Stimulated activated CD4-positive, alpha-beta T cell treated with anti-CD3 and anti-CD28 coated beads, Interleukin-12 subunit alpha, Interleukin-12 subunit beta, amount 100 ng/mL, for 24 hours (primary cell): ENCODE results near the gene SUPT3H.
"Not testable (repeated sequence)": the region's sequence is repeated elsewhere in the genome, so short reads cannot be mapped to it uniquely, and the experiment has no call there.

Experiments
- DNase-seq, 2 experiments: peaks; one replicate each; pipeline ENCODE4 v3.0.0-alpha.2; 2020; ENCODE audit warnings: low read depth in 2 of 2

Gene SUPT3H

DNA sequence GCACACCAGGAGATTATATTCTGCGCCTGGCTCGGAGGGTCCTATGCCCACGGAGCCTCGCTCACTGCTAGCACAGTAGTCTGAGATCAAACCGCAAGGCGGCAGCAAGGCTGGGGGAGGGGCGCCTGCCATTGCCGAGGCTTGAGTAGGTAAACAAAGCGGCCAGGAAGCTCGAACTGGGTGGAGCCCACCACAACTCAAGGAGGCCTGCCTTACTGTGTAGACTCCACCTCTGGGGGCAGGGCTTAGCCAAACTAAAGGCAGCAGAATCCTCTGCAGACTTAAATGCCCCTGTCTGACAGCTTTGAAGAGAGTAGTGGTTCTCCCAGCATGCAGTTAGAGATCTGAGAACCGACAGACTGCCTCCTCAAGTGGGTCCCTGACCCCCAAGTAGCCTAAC is 477.4 kb downstream of the SUPT3H start:
- not testable (repeated sequence) for DNase-seq

DNA sequence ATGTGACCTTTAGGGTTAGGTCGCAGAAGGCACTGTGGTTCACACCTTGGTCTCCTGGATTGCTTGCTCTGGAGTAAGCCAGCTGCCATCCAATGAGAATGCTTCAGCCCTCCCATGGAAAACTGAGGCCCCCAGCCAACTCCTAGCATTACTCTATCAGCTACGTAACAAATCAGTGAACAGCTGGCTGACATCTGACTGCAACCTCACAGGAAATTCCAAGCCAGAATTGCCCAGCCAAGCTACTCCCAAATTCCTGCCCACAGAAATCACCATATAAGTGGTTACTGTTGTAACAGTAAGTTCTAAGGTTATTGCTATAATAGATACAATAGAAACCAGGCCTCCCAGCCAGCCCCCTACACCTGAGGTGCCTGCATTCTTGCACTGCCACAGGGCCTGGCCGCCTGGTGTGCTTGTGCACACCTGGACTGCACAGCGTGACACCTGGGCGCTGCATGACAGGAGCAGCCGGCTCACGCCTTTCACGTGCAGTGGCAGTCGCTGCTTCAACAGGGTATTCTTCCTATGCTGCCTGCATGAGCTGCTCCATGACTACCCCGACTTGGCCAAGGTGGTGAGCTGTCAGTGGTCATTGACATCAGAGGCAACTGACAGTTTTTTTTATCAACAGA is 479.3 kb downstream of the SUPT3H start:
- no peak for DNase-seq

DNA sequence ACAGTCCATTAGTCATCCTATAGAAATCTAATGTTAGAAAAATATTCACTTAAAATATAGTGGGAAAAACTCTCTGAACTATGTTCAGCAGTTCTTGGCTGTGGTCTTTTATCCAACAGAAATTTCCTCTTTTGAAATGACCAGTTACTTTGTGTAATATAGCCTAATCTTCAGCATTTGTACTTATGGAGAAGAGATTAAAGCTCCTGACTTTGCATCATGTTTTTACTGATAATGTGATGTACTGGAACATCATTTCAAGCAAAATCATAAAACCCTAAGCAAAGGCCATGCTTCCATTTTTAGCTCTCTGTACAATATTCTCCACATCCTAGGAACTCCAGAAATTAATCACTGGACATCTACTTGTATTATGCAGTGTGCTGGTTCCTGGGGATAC is 480.4 kb downstream of the SUPT3H start:
- no peak for DNase-seq

DNA sequence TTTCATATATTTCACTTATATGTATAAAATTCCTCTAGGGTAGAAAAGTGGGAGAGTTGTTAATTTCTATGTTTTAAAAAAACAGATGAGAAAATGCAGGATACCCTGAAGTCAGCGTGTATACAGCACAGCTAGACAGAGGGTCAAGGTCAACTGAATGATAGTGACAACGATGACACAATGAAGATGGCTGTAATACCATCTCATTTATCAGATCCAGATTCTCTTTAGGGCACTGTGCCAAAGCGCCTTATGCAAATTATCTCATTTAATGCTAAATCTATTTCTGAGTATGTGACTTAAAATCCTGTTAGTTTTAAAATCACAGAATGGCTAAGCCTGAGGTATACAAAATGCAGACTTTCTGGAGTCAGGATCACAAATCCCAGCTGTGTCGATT is 481.0 kb downstream of the SUPT3H start:
- no peak for DNase-seq

DNA sequence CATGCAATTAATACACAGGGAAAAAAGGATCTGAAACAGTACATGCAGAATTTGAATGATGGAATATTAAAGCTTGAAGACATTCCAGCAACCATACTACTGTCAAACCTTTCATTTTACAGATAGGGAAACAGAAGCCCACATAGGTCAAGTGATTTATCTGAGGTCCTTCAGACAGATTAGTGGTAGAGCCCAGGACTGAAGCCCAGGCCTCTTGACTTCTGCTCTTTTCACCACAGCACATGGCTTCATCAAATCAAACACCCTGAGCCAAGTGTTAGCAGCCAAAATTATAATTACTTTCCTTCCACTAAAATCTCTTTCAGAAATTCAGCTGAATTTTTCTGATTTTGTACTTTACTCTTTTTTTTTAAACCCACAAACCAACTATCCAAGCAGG is 485.2 kb downstream of the SUPT3H start:
- DNase-seq: no peak

DNA sequence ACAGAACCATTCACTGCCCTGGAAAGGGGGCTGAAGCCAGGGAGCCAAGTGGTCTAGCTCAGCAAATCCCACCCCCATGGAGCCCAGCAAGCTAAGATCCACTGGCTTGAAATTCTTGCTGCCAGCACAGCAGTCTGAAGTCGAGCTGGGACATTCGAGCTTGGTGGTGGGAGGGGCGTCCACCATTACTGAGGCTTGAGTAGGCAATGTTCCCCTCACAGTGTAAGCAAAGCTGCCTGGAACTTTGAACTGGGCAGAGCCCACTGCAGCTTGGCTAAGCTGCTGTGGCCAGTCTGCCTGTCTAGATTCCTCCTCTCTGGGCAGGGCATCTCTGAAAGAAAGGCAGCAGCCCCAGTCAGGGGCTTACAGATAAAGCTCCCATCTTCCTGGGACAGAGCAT is 498.7 kb downstream of the SUPT3H start:
- not testable (repeated sequence) for DNase-seq

DNA sequence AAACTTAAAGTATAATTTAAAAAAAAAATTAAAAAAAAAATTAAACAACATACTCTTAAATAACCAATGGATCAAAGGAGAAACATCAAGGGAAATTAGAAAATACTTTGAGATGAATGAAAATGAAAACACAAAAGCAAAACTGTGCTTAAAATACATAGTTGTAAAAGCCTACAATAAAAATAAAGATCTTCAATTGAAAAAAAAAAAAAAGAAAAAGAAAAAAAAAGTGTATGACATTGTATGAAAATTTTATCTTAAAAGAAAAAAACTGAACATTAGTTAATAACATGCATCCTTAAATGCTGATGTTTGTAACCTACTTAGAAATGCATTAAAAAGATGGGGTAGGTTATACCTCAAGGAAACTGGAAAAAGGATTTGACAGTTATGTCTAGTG is 501.1 kb downstream of the SUPT3H start:
- DNase-seq: not testable (repeated sequence)

DNA sequence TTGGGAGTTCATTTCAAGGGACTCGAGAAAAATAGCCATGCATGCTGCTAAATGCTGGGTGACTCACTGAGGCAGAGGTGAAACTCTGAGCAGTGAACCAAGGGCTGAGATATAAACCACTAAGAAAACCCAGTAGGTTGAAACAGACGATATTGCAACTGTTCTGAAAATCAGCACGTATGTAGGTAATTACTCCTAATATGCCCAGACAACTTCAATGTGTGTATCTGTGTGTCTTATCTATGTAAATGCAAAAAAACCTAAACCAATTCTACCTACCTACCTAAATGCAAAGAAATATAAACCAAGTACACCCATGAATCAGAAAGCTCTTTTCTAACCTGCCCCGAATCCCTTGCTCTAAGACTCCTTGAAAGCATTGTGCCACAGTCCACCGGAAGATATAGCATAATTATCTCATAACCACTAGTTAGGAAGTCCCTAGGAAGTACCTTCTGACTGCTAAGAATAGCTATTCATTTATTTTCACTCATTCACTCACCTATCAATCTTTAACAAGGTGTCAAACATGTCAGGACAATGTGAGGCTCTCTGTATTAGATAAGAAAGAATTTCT is 508.3 kb downstream of the SUPT3H start:
- no peak for DNase-seq

DNA sequence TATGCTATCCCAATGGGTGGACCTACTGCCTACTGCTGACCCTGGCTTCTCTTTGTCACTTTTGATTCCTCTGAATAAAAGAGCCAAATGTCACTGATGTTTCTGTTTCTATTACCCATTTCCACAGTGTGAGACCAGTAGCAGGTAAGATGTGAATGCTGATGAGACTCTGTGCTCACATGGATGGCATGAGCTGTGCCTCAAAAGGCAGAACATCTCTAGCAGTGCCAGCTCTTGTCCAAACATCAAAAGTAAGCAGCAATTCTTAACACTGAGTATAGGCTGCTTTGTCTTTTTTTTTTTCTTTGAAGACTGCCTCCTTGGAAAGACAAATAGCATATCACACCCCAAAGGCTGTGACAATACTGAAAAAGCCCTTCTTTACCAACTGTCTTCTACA is 508.8 kb downstream of the SUPT3H start:
- no peak for DNase-seq

DNA sequence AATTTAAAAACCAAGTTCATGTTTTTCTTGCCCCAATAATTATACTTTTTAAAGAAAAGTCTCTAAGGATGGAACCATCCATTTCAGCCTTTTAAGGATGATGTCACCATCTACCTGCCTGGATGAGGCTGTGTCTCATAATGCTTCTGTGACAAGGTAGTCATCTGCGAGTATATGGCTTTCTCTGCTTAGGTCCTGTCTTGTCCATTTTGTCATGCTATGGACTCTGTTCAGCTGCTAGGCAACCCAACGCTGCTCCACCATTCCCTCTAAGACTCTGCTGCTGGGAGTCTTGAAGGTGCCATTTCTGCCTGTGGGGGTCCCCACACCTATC is 509.4 kb downstream of the SUPT3H start:
- DNase-seq: no peak

DNA sequence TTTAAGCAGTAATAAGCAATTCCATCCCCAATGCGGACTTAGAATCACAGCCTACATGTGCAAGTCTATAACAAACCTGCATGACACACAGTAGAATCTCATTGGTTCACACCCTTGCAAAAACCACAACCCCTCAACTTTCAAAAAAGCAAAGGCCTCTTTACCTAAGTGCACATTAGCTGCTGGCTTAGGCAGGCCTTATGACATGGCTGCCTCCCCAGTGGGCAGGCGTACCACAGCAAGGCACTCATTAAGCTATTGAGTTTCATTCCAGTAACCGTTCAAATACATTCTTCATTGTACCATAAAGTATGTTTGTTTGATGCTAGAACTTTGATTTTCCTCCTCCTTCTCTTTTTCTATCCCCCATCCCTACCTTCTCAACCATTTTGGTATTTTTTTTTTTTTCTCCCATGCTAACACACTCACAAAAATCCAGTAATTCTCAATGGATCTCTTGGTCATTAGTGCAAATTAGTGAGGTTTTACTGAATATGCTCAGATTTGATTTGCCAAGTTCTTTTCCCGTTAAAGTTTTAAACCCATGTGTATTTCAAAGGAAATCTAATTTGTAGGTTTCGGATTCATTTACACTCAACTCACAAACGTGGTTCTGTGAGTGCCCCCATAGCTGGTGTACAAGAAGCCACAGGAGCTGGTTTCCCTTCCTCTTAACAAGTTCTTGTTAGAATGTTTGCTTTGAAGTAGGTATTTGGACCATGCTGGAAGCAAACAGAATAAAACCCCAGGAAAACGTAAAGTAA is 510.0 kb downstream of the SUPT3H start:
- no peak for DNase-seq

DNA sequence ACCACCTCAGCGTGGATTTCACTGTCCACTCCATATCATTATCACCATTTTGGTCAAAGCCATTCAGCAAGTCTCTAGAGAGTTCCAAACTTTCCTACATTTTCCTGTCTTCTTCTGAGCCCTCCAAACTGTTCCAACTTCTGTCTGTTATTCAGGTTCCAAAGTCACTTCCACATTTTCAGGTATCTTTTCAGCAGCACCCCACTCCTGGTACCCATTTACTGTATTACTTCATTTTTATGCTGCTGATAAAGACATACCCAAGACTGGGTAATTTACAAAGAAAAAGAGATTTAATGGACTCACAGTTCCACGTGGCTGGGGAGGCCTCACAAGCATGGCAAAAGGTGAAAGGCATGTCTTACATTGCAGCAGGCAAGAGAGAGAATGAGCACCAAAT is 512.5 kb downstream of the SUPT3H start:
- DNase-seq: not testable (repeated sequence)

DNA sequence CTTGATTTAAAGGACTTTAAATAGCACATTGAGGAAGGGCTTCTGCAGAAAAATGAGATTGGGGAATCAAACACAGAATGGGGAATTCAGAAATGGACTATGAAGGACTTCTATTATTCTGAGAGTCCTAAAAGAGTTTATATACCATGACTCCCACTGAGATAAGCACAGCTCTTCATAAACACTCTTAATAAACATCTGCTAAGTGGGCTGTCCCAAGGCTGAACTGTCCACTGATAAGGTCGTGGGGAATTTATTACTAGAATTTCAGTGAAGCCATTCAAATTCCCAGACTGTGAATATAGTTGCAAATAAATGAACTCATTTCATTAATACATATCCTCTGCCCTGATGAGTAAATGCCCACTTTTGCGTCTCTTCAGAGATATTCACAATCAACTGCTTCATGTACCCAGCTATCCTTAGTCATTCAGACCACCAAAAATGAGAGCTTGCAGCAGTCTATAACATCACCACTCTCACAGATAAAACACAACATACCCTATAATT is 517.8 kb downstream of the SUPT3H start:
- no peak for DNase-seq

DNA sequence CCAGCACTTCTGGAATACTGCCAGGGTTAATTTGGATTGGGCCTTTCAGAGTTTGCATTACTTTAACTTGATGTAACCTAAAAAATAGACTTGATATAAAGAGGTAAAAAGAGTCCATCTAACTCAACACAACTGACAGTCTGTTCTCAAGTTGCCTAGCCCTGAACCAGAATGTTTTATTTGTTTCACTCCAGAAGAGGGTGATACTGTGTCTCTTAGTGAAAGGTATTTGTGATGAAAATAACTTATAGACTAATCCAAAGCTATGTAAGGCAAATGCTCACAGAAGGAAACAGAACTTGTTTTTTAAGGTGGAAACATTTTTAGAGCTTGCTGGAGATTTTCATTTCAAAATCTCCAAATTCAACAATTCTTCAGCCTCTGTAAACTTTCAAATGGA is 518.7 kb downstream of the SUPT3H start:
- no peak for DNase-seq

DNA sequence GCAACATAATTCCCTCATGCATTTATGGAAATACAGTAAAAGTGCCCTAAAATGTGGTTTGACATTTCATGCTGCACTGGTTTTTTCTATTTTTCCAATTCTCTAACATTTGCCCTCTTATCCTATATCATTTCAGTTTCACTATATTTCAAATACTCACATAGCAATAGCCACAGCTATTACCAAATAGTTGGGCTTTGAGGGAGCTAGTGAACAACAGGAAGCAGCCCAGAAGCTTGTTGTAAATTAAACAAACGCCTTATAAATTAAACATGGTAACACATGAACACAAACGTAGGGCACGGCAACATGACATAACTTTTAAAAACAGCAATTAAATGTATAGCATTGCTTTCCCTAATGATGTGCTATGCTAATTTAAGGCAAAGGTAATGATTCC is 521.3 kb downstream of the SUPT3H start:
- DNase-seq: no peak

DNA sequence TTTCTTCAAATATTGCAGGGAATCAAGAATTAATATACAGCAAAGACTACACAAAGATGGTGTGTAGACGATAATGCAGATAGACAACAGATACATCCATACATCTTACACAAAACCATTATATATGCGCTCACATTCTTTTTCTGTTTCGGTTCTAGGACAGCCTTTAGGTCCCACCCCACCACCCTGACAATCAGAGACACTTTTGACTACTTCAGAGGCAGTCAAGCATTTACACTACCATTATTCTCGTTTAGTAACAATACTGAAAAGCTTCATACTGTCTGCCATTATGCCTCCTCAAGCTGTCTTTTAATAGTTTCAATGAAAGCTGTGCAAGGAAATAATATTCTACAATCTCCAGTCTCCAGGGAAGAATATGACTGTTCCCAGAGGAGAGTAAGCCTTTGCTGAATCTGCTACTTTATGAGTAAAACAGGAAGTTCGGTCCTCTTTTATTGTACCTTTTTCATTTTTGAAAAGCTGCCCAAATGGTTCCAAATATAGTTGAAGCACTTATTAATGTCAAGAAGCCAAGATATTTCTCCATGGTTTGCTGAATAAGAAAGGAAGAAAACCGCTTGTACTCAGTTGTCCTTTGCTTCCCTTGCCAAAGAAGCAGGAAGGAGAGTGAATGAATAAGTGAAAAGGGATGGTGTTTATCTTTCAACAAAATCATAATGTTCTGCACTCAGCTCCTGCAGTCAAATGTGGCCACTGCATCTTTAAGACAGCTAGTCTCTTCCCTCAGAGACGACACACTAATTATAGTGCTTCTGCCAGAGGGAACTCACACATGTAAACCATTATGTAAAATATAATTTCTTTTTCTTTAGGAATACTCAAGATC is 521.9 kb downstream of the SUPT3H start:
- DNase-seq: no peak

DNA sequence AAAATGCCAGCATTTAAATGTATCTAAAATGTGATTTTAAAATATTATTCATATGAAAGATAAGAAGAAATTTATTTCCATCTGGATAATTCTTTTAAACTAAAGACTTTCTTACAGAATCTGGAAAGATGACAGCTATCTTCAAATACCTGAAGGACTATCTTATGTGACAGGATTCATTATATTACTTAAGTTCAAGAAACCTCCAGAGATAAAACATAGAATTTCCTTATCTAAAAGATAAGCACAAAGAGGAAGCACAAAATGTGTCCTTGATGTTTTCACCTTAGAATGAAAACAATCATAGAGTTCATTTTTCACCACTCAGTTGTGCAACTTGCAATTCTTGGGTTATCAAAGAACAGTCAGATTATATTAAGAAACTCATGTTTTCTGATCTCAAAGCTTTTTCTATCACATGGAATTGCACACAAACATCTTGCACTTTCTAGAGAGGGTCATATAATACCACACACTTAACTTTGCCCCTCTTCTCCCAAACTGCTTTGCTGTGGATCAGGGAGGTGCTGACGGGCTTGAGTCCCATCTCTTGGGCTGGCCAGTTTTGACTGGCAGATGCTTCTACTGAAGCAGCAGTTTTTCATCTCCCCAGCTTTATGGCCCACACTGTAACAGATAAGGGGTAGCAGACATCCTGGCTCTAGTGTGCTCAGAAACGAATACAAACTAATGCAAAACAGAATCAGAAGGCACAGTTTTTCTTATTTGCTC is 522.9 kb downstream of the SUPT3H start:
- DNase-seq: no peak

DNA sequence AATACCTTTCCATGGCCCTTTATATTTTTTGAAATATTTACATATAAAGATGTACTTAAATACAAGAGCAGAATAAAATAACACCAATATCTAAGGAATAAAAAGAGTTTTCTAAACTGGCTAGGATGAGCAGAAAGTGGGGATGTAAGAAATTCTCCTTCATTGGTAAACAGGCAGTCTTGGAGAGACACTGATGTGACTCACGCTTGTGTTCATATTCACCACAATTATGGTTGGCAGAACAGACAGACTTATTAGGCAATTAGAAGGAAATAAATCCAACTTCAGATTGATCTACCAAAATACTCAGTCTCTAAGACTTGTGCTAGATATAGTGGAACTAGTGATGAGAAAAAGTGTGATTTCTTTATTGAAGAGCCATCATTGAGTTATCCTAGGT is 526.6 kb downstream of the SUPT3H start:
- DNase-seq: no peak

DNA sequence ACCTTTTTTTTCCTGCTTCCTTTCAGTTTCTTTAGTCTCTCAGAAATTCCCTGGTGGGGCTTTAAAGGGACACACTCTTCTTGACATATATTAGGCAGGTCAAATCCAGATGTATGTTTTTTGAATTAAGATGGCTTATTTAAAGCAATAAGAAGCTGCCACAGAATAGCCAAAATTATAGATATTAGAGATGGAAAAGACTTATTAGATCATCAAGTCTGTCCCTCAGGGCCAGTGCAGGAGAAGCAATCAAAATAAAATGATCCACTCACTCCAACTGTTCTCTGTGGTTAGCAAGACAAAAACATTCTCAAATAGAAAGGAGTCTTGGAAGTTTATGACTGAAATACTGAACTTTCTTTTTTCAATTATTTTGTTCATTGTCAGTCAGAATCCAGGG is 527.4 kb downstream of the SUPT3H start:
- DNase-seq: no peak

DNA sequence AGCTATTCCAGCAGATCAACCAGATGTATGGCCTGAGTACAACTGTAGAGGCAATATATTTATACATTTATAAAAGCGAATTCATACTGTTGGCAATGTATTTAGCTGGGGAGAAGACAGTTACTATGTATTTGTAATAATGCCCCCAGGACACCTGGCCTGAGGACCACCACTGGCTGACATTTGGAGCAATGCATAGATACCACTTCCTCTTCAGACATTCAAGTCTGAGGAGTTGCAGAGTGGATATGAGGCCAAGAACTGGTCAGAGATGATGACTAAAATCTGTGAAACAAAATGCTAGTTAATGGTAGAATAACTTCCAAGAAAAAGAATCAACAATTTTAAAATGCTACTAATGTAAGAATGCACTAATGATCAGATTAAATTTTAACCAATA is 527.9 kb downstream of the SUPT3H start:
- DNase-seq: no peak

DNA sequence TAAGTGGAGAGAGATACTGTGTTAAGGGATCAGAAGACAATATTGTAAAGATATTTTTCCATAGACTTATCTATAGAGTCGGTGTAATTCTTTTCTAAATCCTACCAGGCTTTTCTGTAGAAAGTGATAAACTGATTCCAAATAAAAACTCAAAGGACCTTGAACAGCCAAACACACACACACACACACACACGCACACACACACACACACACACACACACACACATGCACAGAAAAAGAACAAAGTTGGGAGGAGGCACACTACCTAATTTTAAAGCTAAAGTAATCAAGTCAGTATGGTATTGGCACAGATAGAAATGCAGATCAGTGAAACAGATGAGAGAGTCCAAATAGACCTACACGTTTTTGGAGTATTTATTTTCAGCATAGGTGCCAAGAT is 534.0 kb downstream of the SUPT3H start:
- DNase-seq: no peak

DNA sequence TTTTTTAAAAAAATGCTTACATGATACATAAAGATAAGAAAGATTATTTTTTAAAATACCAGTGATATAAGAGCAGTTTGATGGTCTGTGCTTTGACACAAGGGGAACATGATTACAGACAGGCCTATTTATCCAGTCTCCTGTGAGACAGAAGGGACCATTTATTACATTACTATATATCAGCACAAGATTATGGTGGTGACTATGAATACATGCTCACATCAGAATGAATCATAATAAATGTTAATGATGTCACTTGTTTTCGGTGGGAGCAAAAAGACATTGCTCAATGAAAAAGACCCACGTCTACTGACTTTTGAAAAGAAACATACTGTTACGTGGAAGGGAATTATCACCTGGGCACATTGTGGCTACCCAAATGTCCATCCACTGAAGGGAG is 535.1 kb downstream of the SUPT3H start:
- no peak for DNase-seq
